ENCODE measurements around the gene PIP5K1B.

The PIP5K1B gene

GRCh38 chr9:68794898-68795297, 89.9 kb downstream of the PIP5K1B start:
- Histone ChIP-seq H3K4me3 (ENCODE audit: low read length) (no peak overlapping the region), H3K9me3 (replicated peaks; ENCODE audit: insufficient read depth, low read length) (no peaks in the 10 kb centered on the region), H3K79me2 (ENCODE audit: low read length) (peaks cover 16% of the 10 kb centered on the region), H3K27me3 (replicated peaks; ENCODE audit: insufficient read depth, low read length) (no peaks in the 10 kb centered on the region), H3K36me3 (replicated peaks; ENCODE audit: insufficient read depth, low read length) (no peaks in the 10 kb centered on the region), H3K4me2 (ENCODE audit: low read depth, low read length) (no peak overlapping the region), H2AFZ (ENCODE audit: low read length) (no peak overlapping the region), H4K20me1 (ENCODE audit: insufficient read depth, low read length) (no peaks in the 10 kb centered on the region), H3K9me2 (replicated peaks; ENCODE audit: insufficient read depth, low read length) (no peaks in the 10 kb centered on the region), H3K9ac (ENCODE audit: low read length) (no peak overlapping the region), H3K4me1 (ENCODE audit: low read length) (no peaks in the 10 kb centered on the region), H3K27ac (ENCODE audit: low read length) (no peak overlapping the region), H3F3A (ENCODE audit: insufficient read depth, low read length) (no peaks in the 10 kb centered on the region)
- no peak for DNase-seq
- no peak for TF ChIP-seq EZH2 (optimal IDR thresholded peaks at IDR 0.05; ENCODE audit: low read depth, low read length)
- no peak for TF ChIP-seq CTCF (IDR thresholded peaks at IDR 0.05; ENCODE audit: low read length)
- TF ChIP-seq EZH2phosphoT487 (IDR thresholded peaks at IDR 0.05; ENCODE audit: low read length), result no peak

- Histone ChIP-seq H3K27ac (ENCODE audit: low read length) (no peak overlapping the region), H3K27me3 (replicated peaks; ENCODE audit: insufficient read depth, low read length) (no peaks in the 10 kb centered on the region), H3K9me2 (replicated peaks; ENCODE audit: insufficient read depth, low read length) (no peaks in the 10 kb centered on the region), H3K9ac (ENCODE audit: low read length) (no peak overlapping the region), H2AFZ (ENCODE audit: low read length) (no peak overlapping the region), H3F3A (ENCODE audit: insufficient read depth, low read length) (no peaks in the 10 kb centered on the region), H3K4me1 (ENCODE audit: low read length) (no peaks in the 10 kb centered on the region), H3K4me2 (ENCODE audit: low read depth, low read length) (no peak overlapping the region), H4K20me1 (ENCODE audit: insufficient read depth, low read length) (no peaks in the 10 kb centered on the region), H3K9me3 (replicated peaks; ENCODE audit: insufficient read depth, low read length) (no peaks in the 10 kb centered on the region), H3K79me2 (ENCODE audit: low read length) (peaks cover 16% of the 10 kb centered on the region), H3K4me3 (ENCODE audit: low read length) (no peak overlapping the region), H3K36me3 (replicated peaks; ENCODE audit: insufficient read depth, low read length) (no peaks in the 10 kb centered on the region)
- no peak for DNase-seq
- TF ChIP-seq EZH2 (optimal IDR thresholded peaks at IDR 0.05; ENCODE audit: low read depth, low read length), result no peak
- no peak for TF ChIP-seq CTCF (IDR thresholded peaks at IDR 0.05; ENCODE audit: low read length)
- no peak for TF ChIP-seq EZH2phosphoT487 (IDR thresholded peaks at IDR 0.05; ENCODE audit: low read length)
These were observed 90.4 kb downstream of the PIP5K1B start for GRCh38 chr9:68795411-68795810.

GRCh38 chr9:68797116-68797515, 92.1 kb downstream of the PIP5K1B start:
- Histone ChIP-seq H4K20me1 (ENCODE audit: insufficient read depth, low read length) (no peaks in the 10 kb centered on the region), H3F3A (ENCODE audit: insufficient read depth, low read length) (peaks cover 2% of the 10 kb centered on the region), H3K27me3 (replicated peaks; ENCODE audit: insufficient read depth, low read length) (no peaks in the 10 kb centered on the region), H3K4me1 (ENCODE audit: low read length) (peaks cover 13% of the 10 kb centered on the region), H3K79me2 (ENCODE audit: low read length) (peaks cover 20% of the 10 kb centered on the region), H2AFZ (ENCODE audit: low read length) (no peak overlapping the region), H3K9me2 (replicated peaks; ENCODE audit: insufficient read depth, low read length) (no peaks in the 10 kb centered on the region), H3K4me3 (ENCODE audit: low read length) (no peak overlapping the region), H3K9ac (ENCODE audit: low read length) (no peak overlapping the region), H3K4me2 (ENCODE audit: low read depth, low read length) (no peak overlapping the region), H3K27ac (ENCODE audit: low read length) (no peak overlapping the region), H3K36me3 (replicated peaks; ENCODE audit: insufficient read depth, low read length) (no peaks in the 10 kb centered on the region), H3K9me3 (replicated peaks; ENCODE audit: insufficient read depth, low read length) (no peaks in the 10 kb centered on the region)
- DNase-seq, result no peak
- TF ChIP-seq CTCF (IDR thresholded peaks at IDR 0.05; ENCODE audit: low read length) (no peak), EZH2 (optimal IDR thresholded peaks at IDR 0.05; ENCODE audit: low read depth, low read length) (no peak), EZH2phosphoT487 (IDR thresholded peaks at IDR 0.05; ENCODE audit: low read length) (no peak)

Measured in MM.1S (cell line).